Loucy (cell line): ENCODE data around the gene CACNA1A.

Experiments used
- EZH2phosphoT487 ChIP-seq: fragments of 200-600 bp; IDR thresholded peaks from 2 replicates; pipeline ENCODE4 v1.6.1; 2018; ENCODE audit warnings: antibody characterized with exemption, mild to moderate bottlenecking, moderate library complexity, borderline replicate concordance
- TF ChIP-seq, protein P1 (sequence below): fragments of 200-600 bp; sonication (generic); conservative IDR thresholded peaks from 2 replicates; pipeline ENCODE4 v1.5.1; 2014; ENCODE audit warnings: mild to moderate bottlenecking, antibody characterized with exemption, low read length

DNA sequence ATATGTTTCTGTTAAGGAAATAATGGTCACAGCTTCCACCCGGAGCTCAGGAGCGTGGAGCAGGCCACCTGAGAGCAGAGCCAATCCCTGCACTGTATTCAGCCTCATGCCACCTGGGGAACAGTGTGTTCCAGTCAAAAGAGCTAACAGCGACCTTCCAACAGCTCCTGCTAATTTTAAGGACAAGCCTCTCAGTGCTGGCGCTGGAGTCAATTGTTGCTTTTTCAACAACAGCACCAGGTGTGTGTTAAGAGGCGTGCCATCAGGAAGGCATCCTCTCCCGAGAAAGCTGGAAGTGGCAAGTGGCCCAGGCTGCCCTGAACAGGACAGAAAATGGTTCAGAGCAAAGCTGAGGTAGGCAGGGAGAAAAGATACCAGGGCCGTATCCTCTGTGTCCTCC is 102.0 kb downstream of the CACNA1A start:
- TF ChIP-seq, protein P1, sequence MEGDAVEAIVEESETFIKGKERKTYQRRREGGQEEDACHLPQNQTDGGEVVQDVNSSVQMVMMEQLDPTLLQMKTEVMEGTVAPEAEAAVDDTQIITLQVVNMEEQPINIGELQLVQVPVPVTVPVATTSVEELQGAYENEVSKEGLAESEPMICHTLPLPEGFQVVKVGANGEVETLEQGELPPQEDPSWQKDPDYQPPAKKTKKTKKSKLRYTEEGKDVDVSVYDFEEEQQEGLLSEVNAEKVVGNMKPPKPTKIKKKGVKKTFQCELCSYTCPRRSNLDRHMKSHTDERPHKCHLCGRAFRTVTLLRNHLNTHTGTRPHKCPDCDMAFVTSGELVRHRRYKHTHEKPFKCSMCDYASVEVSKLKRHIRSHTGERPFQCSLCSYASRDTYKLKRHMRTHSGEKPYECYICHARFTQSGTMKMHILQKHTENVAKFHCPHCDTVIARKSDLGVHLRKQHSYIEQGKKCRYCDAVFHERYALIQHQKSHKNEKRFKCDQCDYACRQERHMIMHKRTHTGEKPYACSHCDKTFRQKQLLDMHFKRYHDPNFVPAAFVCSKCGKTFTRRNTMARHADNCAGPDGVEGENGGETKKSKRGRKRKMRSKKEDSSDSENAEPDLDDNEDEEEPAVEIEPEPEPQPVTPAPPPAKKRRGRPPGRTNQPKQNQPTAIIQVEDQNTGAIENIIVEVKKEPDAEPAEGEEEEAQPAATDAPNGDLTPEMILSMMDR, result no peak
- no peak for TF ChIP-seq EZH2phosphoT487
